H7 (cell line): ENCODE data around the gene DAB1. TPM values are rescaled to one million over a fixed set of nuclear protein-coding genes. Genes with fewer than 3 reads are reported as not detected.

Experiments used
- DNase-seq: peaks from one replicate; pipeline ENCODE4 v3.0.0; 2012
- H3K27me3 ChIP-seq: 2 replicates; pipeline ENCODE4 v1.6.0; 2011; ENCODE audit warnings: mild to moderate bottlenecking, low read length; ENCODE audit not compliant: control insufficient read depth, insufficient read depth
- H3K36me3 ChIP-seq: replicated peaks from 2 replicates; pipeline ENCODE4 v1.5.1; 2011; ENCODE audit warnings: low read length; ENCODE audit not compliant: control insufficient read depth, insufficient read depth
- H3K4me3 ChIP-seq: 2 replicates; pipeline ENCODE4 v1.5.1; 2011; ENCODE audit warnings: low read depth, mild to moderate bottlenecking, control low read depth, low read length, moderate library complexity; ENCODE audit not compliant: insufficient read depth
- total RNA-seq: library from RNA; depleted of rRNA; stranded (reverse); fragments of >200 nt; shearing (Covaris generic); gene quantifications from 2 replicates; pipeline ENCODE4 v1.2.3, GENCODE V29; 2014

DAB1 gene
- total RNA-seq, 1 experiment from 2014 or later: 16.4 TPM

DNA sequence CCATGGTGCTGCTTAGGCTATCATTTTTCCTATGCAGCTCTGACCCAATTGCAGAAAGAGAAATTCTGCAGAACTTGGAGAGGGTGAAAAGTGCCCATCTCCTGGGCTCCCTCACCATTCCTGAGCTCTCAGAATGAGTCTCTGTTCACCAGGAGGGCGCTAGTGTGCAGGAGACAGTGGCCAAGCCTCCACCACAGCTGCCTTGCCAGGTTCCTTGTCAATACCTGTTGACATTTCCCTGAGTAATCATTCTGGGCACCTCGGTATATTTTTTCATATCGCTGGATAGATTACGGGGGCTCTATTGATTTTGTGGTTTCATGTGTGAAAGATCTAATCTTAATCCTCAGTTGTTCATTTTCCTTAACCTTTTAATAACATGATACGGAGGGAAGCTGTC lies 445.0 kb downstream of the DAB1 start:
- Histone ChIP-seq H3K36me3 (no peaks in the 10 kb centered on the region), H3K4me3 (no peak overlapping the region), H3K27me3 (no peaks in the 10 kb centered on the region; the same call in 1 of the 2 replicates)
- DNase-seq: peak; percentile 21

DNA sequence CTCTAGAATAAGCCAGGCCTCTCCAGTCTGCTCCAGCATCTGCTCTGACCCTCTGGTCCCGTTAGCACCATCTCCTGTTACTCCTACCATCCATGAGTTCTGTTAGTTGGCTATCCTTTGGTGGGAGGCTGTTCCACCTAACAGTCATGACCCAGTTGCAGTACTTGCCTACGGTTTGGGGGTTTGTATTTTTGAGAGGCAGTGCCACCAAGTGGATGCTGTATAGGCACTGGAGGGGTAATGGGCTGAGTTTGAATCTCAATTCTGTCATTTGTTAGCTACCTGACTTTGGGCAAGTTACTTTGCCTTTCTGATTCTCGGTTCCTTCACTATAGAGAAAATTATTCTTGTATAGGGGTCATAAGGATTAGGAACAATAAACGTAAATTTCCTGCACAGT lies 445.9 kb downstream of the DAB1 start:
- Histone ChIP-seq H3K4me3 (no peak overlapping the region), H3K36me3 (no peaks in the 10 kb centered on the region), H3K27me3 (no peaks in the 10 kb centered on the region; the same call in 1 of the 2 replicates)
- no peak for DNase-seq

DNA sequence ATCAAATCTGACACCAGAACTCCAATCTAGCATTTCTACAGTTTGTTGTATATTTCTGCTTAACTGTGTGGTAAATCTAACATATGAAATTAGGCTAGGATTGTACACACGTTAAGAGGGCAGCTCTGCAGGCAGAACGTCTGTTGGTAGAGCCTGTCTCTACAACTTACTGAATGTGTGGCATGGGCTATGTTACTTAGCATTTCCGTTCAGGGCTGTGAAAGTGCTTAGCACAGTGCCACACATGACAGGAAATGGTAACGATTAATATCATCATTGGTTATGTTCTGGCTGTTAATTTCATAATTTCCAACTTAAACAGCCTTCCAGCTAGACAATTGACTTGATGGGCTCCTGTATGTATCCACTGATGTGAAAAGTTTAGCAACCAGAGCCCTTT lies 448.4 kb downstream of the DAB1 start:
- H3K27me3 ChIP-seq: no peaks in the 10 kb centered on the region; the same call in 1 of the 2 replicates
- no peaks in the 10 kb centered on the region for H3K36me3 ChIP-seq
- no peak overlapping the region for H3K4me3 ChIP-seq
- no peak for DNase-seq

DNA sequence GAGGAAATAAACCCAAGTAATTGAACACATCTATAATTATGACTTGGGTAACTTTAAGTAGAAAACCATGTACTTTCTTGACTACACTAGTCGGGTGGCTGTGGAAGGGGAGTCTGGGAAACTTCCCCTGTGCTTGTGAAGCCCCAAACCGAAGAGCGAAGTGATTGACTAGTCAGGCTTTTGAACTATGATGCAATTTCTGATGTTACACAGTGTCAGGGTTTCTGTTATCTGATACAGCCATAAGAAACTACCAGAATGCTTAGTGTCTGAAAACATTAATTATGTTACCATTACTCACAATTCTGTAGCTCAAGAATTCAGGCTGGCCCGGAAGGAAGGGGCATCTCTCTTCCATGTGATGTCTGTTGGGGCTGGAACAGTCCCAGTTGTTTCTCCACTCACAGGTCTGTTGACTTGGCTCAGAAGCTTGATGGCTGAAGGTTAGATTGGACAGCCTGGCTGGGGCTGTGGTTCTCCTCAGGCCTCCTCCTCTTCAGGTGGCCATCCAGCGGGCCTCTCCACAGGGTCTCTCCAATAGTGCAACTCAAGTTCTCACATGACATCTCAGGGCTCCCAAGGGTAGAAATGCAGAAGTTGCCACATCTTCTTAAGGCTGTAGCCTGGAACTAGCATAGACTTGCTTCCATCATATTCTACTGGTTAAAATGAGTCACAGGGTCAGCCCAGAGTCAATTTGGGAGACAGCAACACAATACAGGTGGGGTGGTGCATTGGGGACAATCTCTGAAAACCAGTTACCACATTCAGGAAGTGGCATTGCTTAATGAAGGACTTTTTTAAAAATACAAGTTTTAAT lies 449.7 kb downstream of the DAB1 start:
- Histone ChIP-seq H3K4me3 (no peak overlapping the region), H3K27me3 (no peaks in the 10 kb centered on the region; the same call in 1 of the 2 replicates), H3K36me3 (no peaks in the 10 kb centered on the region)
- no peak for DNase-seq

DNA sequence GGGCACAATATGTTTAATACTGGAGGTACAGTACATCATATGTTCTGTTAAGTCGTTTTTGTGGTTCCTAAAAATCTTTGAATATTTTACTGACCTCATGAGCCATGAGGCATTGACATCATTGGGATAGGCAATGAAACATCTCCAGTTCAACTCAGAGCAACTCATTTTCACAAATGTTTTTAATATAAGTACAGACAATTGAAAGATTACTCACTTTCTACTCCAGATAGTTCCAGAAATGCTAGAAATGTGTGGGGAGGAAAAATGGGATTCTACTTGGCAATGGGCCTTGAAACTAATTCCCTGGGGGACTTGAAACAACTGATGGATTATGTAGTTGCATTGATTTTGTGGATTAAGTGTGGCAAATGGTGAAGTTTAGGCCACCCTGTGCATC lies 450.9 kb downstream of the DAB1 start:
- H3K36me3 ChIP-seq: no peaks in the 10 kb centered on the region
- no peak overlapping the region for H3K4me3 ChIP-seq
- no peaks in the 10 kb centered on the region; the same call in 1 of the 2 replicates for H3K27me3 ChIP-seq
- no peak for DNase-seq

DNA sequence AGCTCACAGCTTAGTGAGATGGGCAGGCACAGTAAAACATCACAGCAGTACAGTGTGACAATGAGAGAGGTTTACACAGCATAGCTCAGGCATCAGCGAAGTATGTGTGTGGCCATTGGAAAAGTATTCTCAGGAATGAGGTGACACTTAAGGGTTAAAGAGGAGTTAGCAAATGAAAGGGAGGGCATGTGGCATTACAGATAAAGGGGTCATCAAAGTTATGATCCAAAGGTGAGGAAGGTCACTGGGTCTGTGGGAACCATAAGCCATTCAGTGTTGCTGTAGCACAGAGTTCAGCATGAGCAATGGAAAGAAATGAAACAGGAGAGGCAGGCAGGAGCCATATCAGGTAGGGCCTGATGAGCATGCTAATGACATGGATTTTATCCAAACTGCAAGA lies 453.6 kb downstream of the DAB1 start:
- no peak for DNase-seq
- Histone ChIP-seq H3K27me3 (no peaks in the 10 kb centered on the region; the same call in 1 of the 2 replicates), H3K4me3 (no peak overlapping the region), H3K36me3 (no peaks in the 10 kb centered on the region)

DNA sequence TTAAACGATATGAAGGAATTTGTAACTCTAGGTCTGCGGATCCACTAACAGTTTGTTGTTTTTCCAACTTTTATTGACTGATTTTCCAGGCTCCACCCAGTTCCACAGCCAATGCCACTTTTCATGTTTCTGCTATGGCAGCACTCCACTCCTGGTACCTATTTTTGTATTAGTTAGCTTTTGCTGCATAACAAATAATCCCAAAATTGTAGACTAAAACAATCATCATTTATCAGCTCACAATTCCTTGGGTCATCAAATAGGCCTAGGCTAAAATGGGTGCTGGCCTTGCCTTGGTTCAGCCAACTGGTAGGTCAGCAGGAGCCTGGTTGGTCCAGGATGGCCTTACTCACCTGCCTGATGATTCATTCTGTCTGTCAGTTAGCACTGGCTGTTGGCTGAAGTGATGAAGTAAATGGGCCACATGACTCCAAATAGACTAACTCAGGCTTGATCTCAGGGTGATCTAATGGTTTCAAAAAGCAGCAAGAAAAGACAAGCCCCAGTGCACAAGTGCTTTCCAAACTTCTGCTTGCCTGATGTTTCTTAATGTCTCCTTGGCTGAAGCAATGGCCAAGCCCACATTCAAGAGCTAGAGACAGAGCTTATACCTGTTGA lies 454.9 kb downstream of the DAB1 start:
- no peaks in the 10 kb centered on the region for H3K36me3 ChIP-seq
- no peak overlapping the region for H3K4me3 ChIP-seq
- DNase-seq: no peak
- no peaks in the 10 kb centered on the region; the same call in 1 of the 2 replicates for H3K27me3 ChIP-seq

DNA sequence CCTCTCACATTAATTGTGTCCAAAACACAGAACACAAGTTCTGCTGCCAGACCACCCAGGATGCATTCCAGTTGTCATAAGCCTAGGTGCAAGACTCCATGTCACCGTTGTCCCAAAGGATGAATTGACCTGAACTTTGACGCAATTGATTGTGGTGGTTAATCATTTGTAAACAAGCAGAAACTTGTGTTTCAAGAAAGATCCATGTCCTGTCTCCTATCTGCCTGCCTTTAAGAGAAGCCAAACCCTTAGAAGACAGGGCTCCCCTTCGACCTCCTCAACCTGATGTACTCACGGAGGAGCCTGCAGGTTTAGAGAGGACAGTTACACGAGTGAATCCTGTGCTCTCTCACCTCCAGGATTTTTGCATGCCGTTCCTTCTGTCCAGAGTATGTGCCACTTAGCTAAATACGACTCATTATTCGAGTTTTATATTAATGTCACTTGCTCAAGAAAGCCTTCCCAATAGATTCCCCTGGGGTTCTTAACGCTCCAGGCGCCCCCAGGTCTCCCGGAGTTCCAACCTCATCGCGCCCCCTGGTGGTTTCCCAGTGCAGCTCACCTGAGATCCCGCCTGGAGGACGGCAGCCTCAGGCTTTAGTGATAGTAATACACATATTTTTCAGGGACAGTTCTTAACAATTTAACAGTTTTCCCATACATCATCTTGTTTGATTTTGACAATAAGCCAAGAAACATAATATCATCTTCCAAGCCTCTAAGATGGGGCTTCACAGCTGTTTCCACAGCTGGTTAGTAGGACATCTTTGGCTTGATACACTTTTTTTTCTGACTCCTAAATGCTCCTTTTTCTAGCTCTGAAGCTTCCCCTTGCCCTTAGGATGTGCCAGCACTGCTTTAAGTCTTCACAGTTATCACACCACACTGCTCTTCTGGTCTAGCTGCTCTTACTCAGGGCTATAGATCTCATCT lies 455.7 kb downstream of the DAB1 start:
- H3K4me3 ChIP-seq: no peak overlapping the region
- DNase-seq: peak; percentile 84

DNA sequence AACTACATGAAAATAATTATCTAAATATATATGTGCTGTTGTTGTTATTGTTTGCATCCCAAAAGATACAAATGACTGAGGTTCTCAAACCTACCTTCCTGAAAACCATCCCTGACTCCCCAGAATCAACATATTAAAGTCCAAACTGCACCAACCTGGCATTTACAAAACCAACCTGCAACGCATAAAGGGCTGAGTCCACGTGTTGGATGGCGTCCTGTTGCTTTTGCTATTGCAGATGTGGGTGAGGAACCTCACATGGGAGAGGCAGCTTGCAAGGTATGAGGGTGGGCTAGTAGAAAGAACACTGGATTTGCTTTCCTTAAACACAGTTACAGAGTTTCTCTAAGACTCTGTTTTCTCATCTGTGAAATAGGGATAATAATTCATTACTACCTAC lies 456.5 kb downstream of the DAB1 start:
- H3K36me3 ChIP-seq: no peaks in the 10 kb centered on the region
- H3K27me3 ChIP-seq: no peaks in the 10 kb centered on the region; the same call in 1 of the 2 replicates
- DNase-seq: no peak
- H3K4me3 ChIP-seq: no peak overlapping the region

More for the DNA sequence above, 455.7 kb downstream of the DAB1 start:
- no peaks in the 10 kb centered on the region; the same call in 1 of the 2 replicates for H3K27me3 ChIP-seq
- H3K36me3 ChIP-seq: no peaks in the 10 kb centered on the region

DNA sequence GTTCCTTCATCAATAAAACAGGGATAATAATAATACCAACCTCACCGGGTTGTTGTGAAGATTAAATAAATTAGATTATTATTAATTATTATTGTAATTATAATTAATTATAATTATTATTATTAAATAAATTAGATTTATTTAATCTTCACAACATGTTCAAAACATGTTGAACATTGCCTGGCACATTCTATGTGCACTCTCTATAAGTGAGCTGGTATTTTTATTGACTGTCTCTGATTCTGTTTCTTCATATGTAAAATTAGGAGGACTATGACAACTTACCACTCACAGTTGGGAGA lies 457.2 kb downstream of the DAB1 start:
- Histone ChIP-seq H3K27me3 (no peaks in the 10 kb centered on the region; the same call in 1 of the 2 replicates), H3K4me3 (no peak overlapping the region), H3K36me3 (no peaks in the 10 kb centered on the region)
- DNase-seq: no peak

DNA sequence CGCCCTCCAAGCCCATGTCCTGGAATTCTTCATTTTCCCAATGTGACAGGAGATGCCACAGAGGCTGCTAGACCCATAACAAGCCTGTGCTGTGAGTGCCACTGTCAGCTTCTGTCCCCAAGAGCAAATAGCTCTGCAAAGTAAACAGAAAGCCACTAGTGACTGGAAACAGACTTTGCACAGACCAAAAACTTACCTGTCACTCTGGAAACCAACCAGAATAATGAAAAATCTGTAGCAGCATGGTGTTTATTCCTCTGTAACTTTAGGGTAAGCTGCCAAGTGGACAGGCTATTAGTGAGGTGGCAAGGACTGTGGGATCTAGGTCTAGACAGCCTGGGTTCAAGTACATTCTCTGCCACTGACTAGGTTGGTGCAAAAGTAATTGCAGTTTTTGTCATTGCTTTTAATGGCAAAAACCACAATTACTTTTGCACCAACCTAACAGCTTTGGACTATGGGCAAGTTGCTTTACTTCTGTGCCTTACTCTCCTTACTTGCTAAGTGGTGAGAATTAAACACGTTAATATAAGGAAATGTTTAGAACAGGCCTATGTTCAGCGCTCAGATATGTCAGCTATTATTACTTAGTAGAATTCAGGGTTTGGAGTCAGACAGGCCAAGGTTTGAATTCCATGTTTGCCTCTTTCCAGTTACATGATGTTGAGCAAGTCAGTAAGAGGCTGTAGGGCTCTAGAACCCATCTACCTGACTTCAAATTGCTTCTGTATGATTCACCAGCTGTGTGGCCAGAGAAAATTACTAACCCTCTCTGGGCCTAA lies 457.8 kb downstream of the DAB1 start, which contains the start of gene C8B:
TSS of gene C8B (minus strand) at position 100 of the 782 bp plus-strand sequence. CDS start at position 33, 67 bp downstream.
- no peaks in the 10 kb centered on the region for H3K36me3 ChIP-seq
- no peak within 1 kb of the TSS for H3K4me3 ChIP-seq
- no peaks in the 10 kb centered on the region; the same call in 1 of the 2 replicates for H3K27me3 ChIP-seq
- DNase-seq: no peak

DNA sequence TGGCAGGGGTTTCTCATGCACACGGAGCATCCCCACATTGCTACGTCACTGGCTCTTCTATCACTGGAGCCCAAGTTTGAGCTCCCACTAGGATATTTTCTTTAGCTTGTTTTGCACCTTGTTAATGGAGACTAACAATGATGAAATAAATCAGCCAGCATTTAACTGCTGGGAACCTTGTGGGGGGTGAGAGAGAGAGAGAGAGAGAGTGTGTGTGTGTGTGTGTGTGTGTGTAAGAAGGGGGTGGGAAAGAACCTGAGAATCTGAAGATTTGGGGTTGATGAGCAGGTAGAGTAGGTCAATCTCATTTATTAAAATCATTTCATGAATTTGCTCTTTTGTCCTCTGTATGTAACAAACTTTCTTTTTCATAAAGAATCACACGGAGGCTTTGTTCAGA lies 458.7 kb downstream of the DAB1 start:
- Histone ChIP-seq H3K4me3 (no peak overlapping the region), H3K27me3 (no peaks in the 10 kb centered on the region; the same call in 1 of the 2 replicates), H3K36me3 (no peaks in the 10 kb centered on the region)
- DNase-seq: no peak

DNA sequence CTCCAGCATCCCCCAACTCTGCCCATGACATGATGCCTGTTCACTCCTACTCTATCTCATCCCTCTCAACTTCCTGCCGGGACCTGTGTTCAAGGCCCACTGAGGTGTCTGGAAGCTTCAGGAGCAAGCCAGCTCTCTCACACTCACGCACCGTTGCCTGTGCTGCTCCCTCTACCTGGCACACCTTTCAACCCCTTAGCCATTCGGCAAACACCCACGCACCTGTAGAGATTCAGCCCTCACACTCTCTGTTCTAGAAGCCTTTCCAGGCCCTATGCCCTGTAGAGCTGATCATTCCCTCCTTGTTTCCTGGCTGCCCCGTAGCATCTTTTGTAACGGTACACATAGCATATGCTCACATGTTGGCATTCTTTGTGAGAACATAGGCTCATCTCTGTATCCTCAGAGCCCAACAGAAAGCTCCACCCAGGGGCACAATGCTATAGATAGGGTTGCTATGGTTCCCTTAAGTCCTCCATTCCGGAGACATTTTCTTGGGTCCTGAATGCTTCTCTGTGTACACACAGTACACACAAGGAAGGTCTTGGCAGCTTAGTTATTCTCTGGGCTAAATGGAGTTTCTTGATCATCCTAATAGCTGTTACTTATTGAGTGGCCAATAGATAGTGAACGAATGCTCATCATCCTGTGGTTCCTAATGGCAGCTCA lies 459.4 kb downstream of the DAB1 start:
- no peak for DNase-seq
- Histone ChIP-seq H3K27me3 (no peaks in the 10 kb centered on the region; the same call in 1 of the 2 replicates), H3K36me3 (no peaks in the 10 kb centered on the region), H3K4me3 (no peak overlapping the region)
